Measurements from ENCODE around the gene RNF115. TPM values are rescaled to one million over a fixed set of nuclear protein-coding genes. Genes with fewer than 3 reads are reported as not detected.

RNF115 gene
- total and polyA plus RNA-seq, 7 donors, result 3.0 to 41.8 (median 16.6) TPM

DNA sequence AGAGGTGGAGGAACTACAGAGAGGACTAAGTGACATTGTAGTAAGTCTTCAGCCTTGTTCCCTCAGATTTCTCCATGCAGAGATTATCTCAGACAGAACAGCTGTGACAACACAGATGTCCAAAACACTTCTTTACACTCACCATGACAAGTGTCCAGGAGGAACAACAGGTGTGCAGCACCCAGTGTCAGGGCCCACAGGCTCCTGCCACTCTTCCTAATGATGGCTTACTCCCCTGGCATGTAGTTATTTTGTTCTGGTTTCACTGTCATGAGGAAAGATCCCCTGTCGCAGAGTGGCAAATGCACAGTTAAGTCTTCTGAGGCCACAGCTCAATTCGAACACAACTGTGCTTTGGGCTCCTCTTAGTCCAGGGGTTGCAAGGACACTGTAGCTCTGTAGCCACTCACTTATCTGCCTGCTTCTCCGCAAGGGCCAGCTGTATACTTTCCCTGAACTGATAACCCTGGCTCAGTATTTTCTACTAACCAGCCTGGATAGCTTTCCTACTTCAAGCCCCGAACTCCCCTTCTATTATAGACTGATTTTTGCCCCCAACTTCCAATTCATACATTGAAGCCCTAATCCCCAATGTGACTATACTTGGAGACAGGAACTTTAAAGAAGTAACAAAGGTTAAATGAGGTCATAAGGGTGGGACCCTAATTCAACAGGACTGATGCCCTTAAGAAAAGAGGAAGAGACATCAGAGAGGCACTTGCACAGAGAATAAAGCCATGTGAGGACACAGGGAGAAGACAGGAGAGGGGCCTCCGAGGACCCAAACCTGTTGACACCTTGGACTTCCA lies 127.9 kb downstream of the RNF115 start:
- 87 to 91% methylated on average over 5 of the region's 5 CpGs for WGBS, 2 donors
- Histone ChIP-seq H3K27ac (no peak overlapping the region), H3K4me3 (no peak overlapping the region), H3K27me3 (no peaks in the 10 kb centered on the region), H3K9me3 (no peaks in the 10 kb centered on the region), H3K4me1 (peaks cover 0 to 4% (median 0%) of the 10 kb centered on the region in 4 donors), H3K36me3 (no peaks in the 10 kb centered on the region)
- intact Hi-C loops (cut with DNase I), result no loop called here
- TF ChIP-seq CTCF (IDR thresholded peaks at IDR 0.05), result no peak
- TF ChIP-seq POLR2A (IDR thresholded peaks at IDR 0.05), result no peak
- TF ChIP-seq EP300 (IDR thresholded peaks at IDR 0.05), result no peak
- no peak for TF ChIP-seq POLR2AphosphoS5 (IDR thresholded peaks at IDR 0.05)
- no peak for DNase-seq

- H3K27ac ChIP-seq, result no peak overlapping the region
- TF ChIP-seq POLR2A (IDR thresholded peaks at IDR 0.05) (no peak), EP300 (IDR thresholded peaks at IDR 0.05) (no peak), CTCF (IDR thresholded peaks at IDR 0.05) (no peak), POLR2AphosphoS5 (IDR thresholded peaks at IDR 0.05) (no peak)
- H3K4me3 ChIP-seq, result no peak overlapping the region
- H3K36me3 ChIP-seq, result no peaks in the 10 kb centered on the region
- no peaks in the 10 kb centered on the region for H3K9me3 ChIP-seq
- no peak for DNase-seq
- H3K27me3 ChIP-seq, result no peaks in the 10 kb centered on the region
- WGBS, 2 donors, result 92 to 95% methylated on average over 11 of the region's 11 CpGs
- peaks cover 0 to 6% (median 0%) of the 10 kb centered on the region in 4 donors for H3K4me1 ChIP-seq
- intact Hi-C loops (cut with DNase I), result no loop called here
These were observed 131.0 kb downstream of the RNF115 start for GRCh38 chr1:145692785-145693443.

GRCh38 chr1:145690587-145691558 lies 133.0 kb downstream of the RNF115 start:
- Histone ChIP-seq H3K36me3 (no peaks in the 10 kb centered on the region), H3K9me3 (no peaks in the 10 kb centered on the region), H3K4me3 (no peak overlapping the region), H3K27ac (no peak overlapping the region), H3K27me3 (no peaks in the 10 kb centered on the region), H3K4me1 (peaks cover 0 to 6% (median 0%) of the 10 kb centered on the region in 4 donors)
- intact Hi-C loops (cut with DNase I), result no loop called here
- WGBS, 2 donors, result 55 to 61% methylated on average over 5 of the region's 5 CpGs
- no peak for TF ChIP-seq CTCF (IDR thresholded peaks at IDR 0.05)
- no peak for TF ChIP-seq POLR2AphosphoS5 (IDR thresholded peaks at IDR 0.05)
- no peak for TF ChIP-seq EP300 (IDR thresholded peaks at IDR 0.05)
- TF ChIP-seq POLR2A (IDR thresholded peaks at IDR 0.05), result no peak
- no peak for DNase-seq

DNA sequence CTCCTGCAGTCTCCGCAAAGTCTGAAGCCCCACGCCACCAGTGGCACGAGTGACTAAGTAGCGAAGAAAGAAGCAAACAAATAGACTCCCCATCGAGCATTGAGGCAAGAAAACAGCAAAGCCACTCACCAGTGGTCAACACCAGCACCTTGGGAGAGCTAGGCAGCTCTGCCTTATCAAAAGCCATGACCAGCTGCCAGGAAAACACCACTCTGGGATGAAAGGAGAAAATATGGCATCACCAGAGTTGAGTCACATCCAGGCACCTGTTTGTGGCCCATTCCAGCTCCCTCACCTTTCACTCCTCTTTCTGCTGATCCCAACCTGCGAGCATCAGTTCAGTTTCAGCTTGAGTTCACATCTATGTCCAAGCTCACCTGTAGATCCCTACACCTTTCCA lies 134.0 kb downstream of the RNF115 start:
- H3K36me3 ChIP-seq, result no peaks in the 10 kb centered on the region
- H3K4me3 ChIP-seq, result no peak overlapping the region
- peaks cover 0 to 6% (median 0%) of the 10 kb centered on the region in 4 donors for H3K4me1 ChIP-seq
- DNase-seq, result no peak
- no peaks in the 10 kb centered on the region for H3K9me3 ChIP-seq
- WGBS, 2 donors, result 95% methylated on average over 6 of the region's 6 CpGs
- TF ChIP-seq EP300 (IDR thresholded peaks at IDR 0.05) (no peak), CTCF (IDR thresholded peaks at IDR 0.05) (no peak), POLR2AphosphoS5 (IDR thresholded peaks at IDR 0.05) (no peak), POLR2A (IDR thresholded peaks at IDR 0.05) (no peak)
- no peak overlapping the region for H3K27ac ChIP-seq
- H3K27me3 ChIP-seq, result no peaks in the 10 kb centered on the region
- intact Hi-C loops (cut with DNase I), result no loop called here
